ENCODE results near the gene TRIP10. TPM values are rescaled to one million over a fixed set of nuclear protein-coding genes. Genes with fewer than 3 reads are reported as not detected.

The TRIP10 gene
- total and polyA plus RNA-seq, 2 of the 4 experiments (the other 2 are of a cell fraction), result 39.1 to 47.0 TPM

GRCh38 chr19:6760606-6761005 lies 21.1 kb downstream of the TRIP10 start:
- DNase-seq (no peak), ATAC-seq (ENCODE audit: low read depth) (no peak)
- in situ Hi-C loops (cut with MboI; ENCODE audit: low sequenced_read_pairs), result no loop called here
- CTCF ChIA-PET, result no interaction called here
- no peak overlapping the region for H2BK15ac ChIP-seq (ENCODE audit: low read depth, low read length)
- H3K27me3 ChIP-seq (ENCODE audit: control insufficient read depth, insufficient read depth, low read length), result no peaks in the 10 kb centered on the region
- no peak overlapping the region for H3K14ac ChIP-seq (replicated peaks; ENCODE audit: low read depth, low read length)
- no TSS peak for BruUV-seq (replicated peaks)
- no peak overlapping the region for H2AK5ac ChIP-seq (ENCODE audit: low read depth, low read length)
- H3K23ac ChIP-seq (ENCODE audit: low read depth, low read length), result no peak overlapping the region
- no peak overlapping the region for H2AK9ac ChIP-seq (replicated peaks; ENCODE audit: low read depth, low read length, poor library complexity)
- no peaks in the 10 kb centered on the region for H3K4me1 ChIP-seq (ENCODE audit: control insufficient read depth, insufficient read depth, low read length)
- H3K9ac ChIP-seq (ENCODE audit: low read depth, low read length), result no peak overlapping the region
- no peaks in the 10 kb centered on the region for H3K9me3 ChIP-seq (ENCODE audit: control insufficient read depth, insufficient read depth, low read length)
- no peak overlapping the region for H2AFZ ChIP-seq (replicated peaks; ENCODE audit: low read length, poor library complexity)
- H4K8ac ChIP-seq (ENCODE audit: low read depth in 2 of 2, low read length in 2 of 2), result no peak overlapping the region
- H4K20me1 ChIP-seq (ENCODE audit: insufficient read depth, low read length), result no peaks in the 10 kb centered on the region
- H3K4ac ChIP-seq (ENCODE audit: low read depth, low read length), result no peak overlapping the region
- WGBS, 2 experiments (ENCODE audit: extremely low coverage in 2 of 2, insufficient read length in 1 of 2), result 90% methylated on average over 5 of the region's 17 CpGs; no CpG with 5 or more reads in 1 of the 2 experiments
- H4K5ac ChIP-seq (ENCODE audit: low read depth, low read length), result no peak overlapping the region
- H2BK120ac ChIP-seq (ENCODE audit: low read depth, low read length), result no peak overlapping the region
- no peak overlapping the region for H4K91ac ChIP-seq (ENCODE audit: insufficient read depth, low read depth, low read length)
- no peak overlapping the region for H2BK5ac ChIP-seq (ENCODE audit: low read depth, low read length, poor library complexity, severe bottlenecking)
- no peak overlapping the region for H3K27ac ChIP-seq (ENCODE audit: insufficient read depth, low read length)
- intact Hi-C loops (cut with micrococcal nuclease), result no loop called here
- TF ChIP-seq CHD1 (IDR thresholded peaks at IDR 0.05; ENCODE audit: low read depth, low read length) (no peak), MXI1 (IDR thresholded peaks at IDR 0.05; ENCODE audit: borderline replicate concordance, low read depth, low read length) (no peak), CTCF (conservative IDR thresholded peaks at IDR 0.05; ENCODE audit: low read depth, low read length) (no peak), RFX5 (IDR thresholded peaks at IDR 0.05; ENCODE audit: low read depth, low read length) (no peak), SMC3 (IDR thresholded peaks at IDR 0.05; ENCODE audit: low read depth, low read length) (no peak), CEBPB (IDR thresholded peaks at IDR 0.05; ENCODE audit: low read depth, low read length) (no peak), USF2 (IDR thresholded peaks at IDR 0.05; ENCODE audit: low read depth, low read length) (no peak), RAD21 (IDR thresholded peaks at IDR 0.05; ENCODE audit: low read length) (no peak)
- no peak overlapping the region for H3K4me3 ChIP-seq (ENCODE audit: insufficient read depth, low read depth, low read length)
- dilution Hi-C loops (cut with HindIII; ENCODE audit: low sequenced_read_pairs, unreplicated experiment), result no loop called here
- no peak overlapping the region for H3K56ac ChIP-seq (ENCODE audit: extremely low read depth, insufficient read depth, low read length)
- no peaks in the 10 kb centered on the region for H3K36me3 ChIP-seq (ENCODE audit: control insufficient read depth, insufficient read depth, low read length)
- no peak overlapping the region for H3K4me2 ChIP-seq (ENCODE audit: low read depth, low read length)
- H3K79me1 ChIP-seq (ENCODE audit: low read depth in 1 of 2, low read length in 2 of 2), result no peaks in the 10 kb centered on the region
- no peak overlapping the region for H3K18ac ChIP-seq (ENCODE audit: low read depth, low read length)
- POLR2A ChIA-PET (ENCODE audit: unreplicated experiment), result no interaction called here
- no peaks in the 10 kb centered on the region for H3K9me1 ChIP-seq (ENCODE audit: insufficient read depth, low read length)
- no peak overlapping the region for H2BK20ac ChIP-seq (ENCODE audit: low read depth, low read length)
